H9 (cell line): ENCODE results near the gene TMEM240. TPM values are rescaled to one million over a fixed set of nuclear protein-coding genes. Genes with fewer than 3 reads are reported as not detected.
"Not testable (repeated sequence)": the region's sequence is repeated elsewhere in the genome, so short reads cannot be mapped to it uniquely, and the experiment has no call there.

ENCODE experiments used
- DNase-seq: peaks from one replicate; pipeline ENCODE4 v3.0.0-alpha.2; 2017
- H2AFZ ChIP-seq: one replicate; pipeline ENCODE4 v1.6.1; 2013; ENCODE audit warnings: mild to moderate bottlenecking, low read length, control low read depth, moderate library complexity
- H2AK5ac ChIP-seq: 2 replicates; pipeline ENCODE4 v1.6.1; 2013; ENCODE audit warnings: low read length, control low read depth, mixed read lengths; ENCODE audit not compliant: insufficient read length
- H2BK120ac ChIP-seq: one replicate; pipeline ENCODE4 v1.6.1; 2013; ENCODE audit warnings: low read depth, mild to moderate bottlenecking, low read length, control low read depth, inconsistent platforms; ENCODE audit not compliant: poor library complexity, severe bottlenecking
- H2BK12ac ChIP-seq: 2 replicates; pipeline ENCODE4 v1.6.1; 2013; ENCODE audit warnings: low read length, control low read depth, mixed read lengths, low read depth; ENCODE audit not compliant: insufficient read length
- H2BK15ac ChIP-seq: 2 replicates; pipeline ENCODE4 v1.6.1; 2013; ENCODE audit warnings: low read depth, low read length, control low read depth
- H2BK20ac ChIP-seq: one replicate; pipeline ENCODE4 v1.6.1; 2013; ENCODE audit warnings: low read depth, mild to moderate bottlenecking, low read length, control low read depth, inconsistent platforms; ENCODE audit not compliant: poor library complexity, severe bottlenecking
- H2BK5ac ChIP-seq: 2 replicates; pipeline ENCODE4 v1.6.1; 2013; ENCODE audit warnings: low read length, control low read depth, mixed read lengths; ENCODE audit not compliant: insufficient read length
- H3K14ac ChIP-seq: 2 replicates; pipeline ENCODE4 v1.6.1; 2013; ENCODE audit warnings: low read length, control low read depth; ENCODE audit not compliant: insufficient read depth
- H3K18ac ChIP-seq: 2 replicates; pipeline ENCODE4 v1.6.1; 2013; ENCODE audit warnings: low read depth, mild to moderate bottlenecking, mixed read lengths, low read length, control low read depth; ENCODE audit not compliant: insufficient read length
- H3K23ac ChIP-seq: 2 replicates; pipeline ENCODE4 v1.6.1; 2013; ENCODE audit warnings: low read length, control low read depth, mixed read lengths, low read depth; ENCODE audit not compliant: insufficient read length
- H3K23me2 ChIP-seq: 2 replicates; pipeline ENCODE4 v1.6.1; 2013; ENCODE audit warnings: low read depth, mild to moderate bottlenecking, mixed read lengths, low read length, control low read depth; ENCODE audit not compliant: insufficient read length, poor library complexity, severe bottlenecking
- H3K27ac ChIP-seq: 2 replicates; pipeline ENCODE4 v1.5.1; 2013; ENCODE audit warnings: low read length, control low read depth, mixed read lengths, low read depth; ENCODE audit not compliant: insufficient read length
- H3K27me3 ChIP-seq: 2 replicates; pipeline ENCODE4 v1.6.1; 2013; ENCODE audit warnings: low read length, control low read depth, inconsistent platforms; ENCODE audit not compliant: insufficient read depth
- H3K4ac ChIP-seq: 2 replicates; pipeline ENCODE4 v1.6.1; 2013; ENCODE audit warnings: low read depth, mild to moderate bottlenecking, control low read depth, inconsistent platforms, low read length, moderate library complexity
- H3K4me1 ChIP-seq: 2 replicates; pipeline ENCODE4 v1.6.1; 2013; ENCODE audit warnings: low read length, control low read depth, inconsistent platforms; ENCODE audit not compliant: insufficient read depth
- H3K4me2 ChIP-seq: 2 replicates; pipeline ENCODE4 v1.6.1; 2013; ENCODE audit warnings: low read length, control low read depth, mixed read lengths; ENCODE audit not compliant: insufficient read length, insufficient read depth
- H3K56ac ChIP-seq: 2 replicates; pipeline ENCODE4 v1.6.1; 2013; ENCODE audit warnings: low read depth, mild to moderate bottlenecking, mixed read lengths, low read length, control low read depth; ENCODE audit not compliant: insufficient read length
- H3K79me1 ChIP-seq: 2 replicates; pipeline ENCODE4 v1.6.1; 2013; ENCODE audit warnings: low read depth, mild to moderate bottlenecking, moderate library complexity, low read length, control low read depth, inconsistent platforms; ENCODE audit not compliant: insufficient read depth, poor library complexity, severe bottlenecking
- H3K79me2 ChIP-seq: 2 replicates; pipeline ENCODE4 v1.6.1; 2013; ENCODE audit warnings: low read length, control low read depth, inconsistent platforms; ENCODE audit not compliant: insufficient read depth
- H3K9ac ChIP-seq: 2 replicates; pipeline ENCODE4 v1.6.1; 2013; ENCODE audit warnings: low read length, control low read depth, mixed read lengths; ENCODE audit not compliant: insufficient read length; ENCODE audit errors: extremely low read depth
- H3K9me3 ChIP-seq: one replicate; pipeline ENCODE4 v1.6.1; 2013; ENCODE audit warnings: low read depth, low read length, inconsistent platforms; ENCODE audit not compliant: control insufficient read depth
- H3T11ph ChIP-seq: one replicate; pipeline ENCODE4 v1.6.1; 2013; ENCODE audit warnings: mild to moderate bottlenecking, low read length, control low read depth, inconsistent platforms
- H4K20me1 ChIP-seq: one replicate; pipeline ENCODE4 v1.6.1; 2013; ENCODE audit not compliant: control insufficient read depth, insufficient read length, insufficient read depth
- H4K5ac ChIP-seq: 2 replicates; pipeline ENCODE4 v1.6.1; 2013; ENCODE audit warnings: low read depth, mild to moderate bottlenecking, mixed read lengths, low read length, control low read depth; ENCODE audit not compliant: insufficient read length
- H4K8ac ChIP-seq: replicated peaks from 2 replicates; pipeline ENCODE4 v1.6.1; 2013; ENCODE audit warnings: low read length, control low read depth, mixed read lengths, low read depth; ENCODE audit not compliant: insufficient read length
- H4K91ac ChIP-seq: 2 replicates; pipeline ENCODE4 v1.6.1; 2013; ENCODE audit warnings: low read depth, mild to moderate bottlenecking, moderate library complexity, mixed read lengths, low read length, control low read depth; ENCODE audit not compliant: insufficient read length
- H3K27ac Mint-ChIP-seq, 3 experiments: 2 replicates in 2 of 3; 3 replicates in 1 of 3; pipeline ENCODE4 v1.8.0; 2020 to 2021; ENCODE audit warnings: mixed read lengths in 3 of 3, mild to moderate bottlenecking in 1 of 3, moderate library complexity in 1 of 3
- H3K27me3 Mint-ChIP-seq: 2 replicates; pipeline ENCODE4 v1.8.0; 2021; ENCODE audit warnings: low read depth, mild to moderate bottlenecking, moderate library complexity, mixed read lengths
- H3K36me3 Mint-ChIP-seq, 3 experiments: 2 replicates in 2 of 3; 3 replicates in 1 of 3; pipeline ENCODE4 v1.8.0; 2020 to 2021; ENCODE audit warnings: low read depth in 3 of 3, mixed read lengths in 3 of 3; ENCODE audit not compliant: insufficient read depth in 1 of 3
- H3K4me1 Mint-ChIP-seq, 2 experiments: 2 replicates each; pipeline ENCODE4 v1.8.0; 2020; ENCODE audit warnings: mixed read lengths in 2 of 2
- H3K4me3 Mint-ChIP-seq, 2 experiments: 2 replicates in 1 of 2; 3 replicates in 1 of 2; pipeline ENCODE4 v1.8.0; 2020 to 2021; ENCODE audit warnings: mild to moderate bottlenecking in 2 of 2, mixed read lengths in 2 of 2, moderate library complexity in 1 of 2
- H3K9me3 Mint-ChIP-seq, 2 experiments: 2 replicates in 1 of 2; 3 replicates in 1 of 2; pipeline ENCODE4 v1.8.0; 2020; ENCODE audit warnings: mild to moderate bottlenecking in 2 of 2, mixed read lengths in 2 of 2, moderate library complexity in 1 of 2
- CTCF ChIP-seq: fragments of 200-600 bp; sonication (generic); conservative IDR thresholded peaks from 3 replicates; pipeline ENCODE4 v1.8.0; 2021; ENCODE audit warnings: antibody characterized with exemption, mild to moderate bottlenecking
- WGBS: extraction: QIAGEN DNeasy Blood & Tissue Kit; methylation state at CpG from one replicate; pipeline ENCODE4 v1.1.7; 2013; ENCODE audit warnings: missing lambda C conversion rate, low lambda C conversion rate, mixed read lengths; ENCODE audit not compliant: insufficient read length; ENCODE audit errors: extremely low coverage; 5-methylcytosine and 5-hydroxymethylcytosine counted together
- total RNA-seq: library from RNA; stranded (reverse); gene quantifications from 2 replicates; pipeline ENCODE4 v1.2.1, GENCODE V29; 2021

The TMEM240 gene
- total RNA-seq, 1 experiment from 2014 or later = 8.7 TPM

- not testable (repeated sequence) for H4K8ac ChIP-seq, H4K5ac ChIP-seq, H3K79me1 ChIP-seq, H3K27me3 ChIP-seq, H3K4me2 ChIP-seq, H2BK20ac ChIP-seq, H2AFZ ChIP-seq, H2BK12ac ChIP-seq, H4K20me1 ChIP-seq, H3K79me2 ChIP-seq, H3K9me3 Mint-ChIP-seq, H3K9ac ChIP-seq, H3K4ac ChIP-seq, H3K36me3 Mint-ChIP-seq, H3K4me1 ChIP-seq, H3K27me3 Mint-ChIP-seq, H4K91ac ChIP-seq, H2BK120ac ChIP-seq, H3K9me3 ChIP-seq, H3K23ac ChIP-seq, H2BK15ac ChIP-seq, H2AK5ac ChIP-seq, H2BK5ac ChIP-seq, H3K56ac ChIP-seq, H3K27ac ChIP-seq, H3T11ph ChIP-seq, H3K23me2 ChIP-seq
- H3K18ac ChIP-seq = peak overlapping the region; percentile 83
- peak overlapping the region; percentile 93 to 97 (median 94) for H3K27ac Mint-ChIP-seq
- peak; percentile 76 for TF ChIP-seq CTCF
- WGBS = no CpG with 5 or more reads among the region's 16 CpGs
- peaks cover 5 to 10% of the 10 kb centered on the region in 2 experiments for H3K4me1 Mint-ChIP-seq
- H3K14ac ChIP-seq = 0 out of 2 replicates have a peak overlapping the region, but pooled peaks have one; percentile 68
- H3K4me3 Mint-ChIP-seq = peak overlapping the region; percentile 66 to 76
- peak; percentile 92 for DNase-seq
Observed at GRCh38 chr1:1504777-1505365, 35.6 kb downstream of the TMEM240 start.

- not testable (repeated sequence) for H3K27me3 Mint-ChIP-seq, H3K4ac ChIP-seq, H2BK15ac ChIP-seq, H2BK12ac ChIP-seq, H2BK5ac ChIP-seq, H3K4me2 ChIP-seq, H3K79me1 ChIP-seq, H4K5ac ChIP-seq, H3K9me3 ChIP-seq, H3T11ph ChIP-seq, DNase-seq, H3K14ac ChIP-seq, H4K91ac ChIP-seq, H3K27me3 ChIP-seq, H3K27ac ChIP-seq, H2AFZ ChIP-seq, H4K8ac ChIP-seq, H2BK20ac ChIP-seq, H3K23ac ChIP-seq, H3K27ac Mint-ChIP-seq, H3K18ac ChIP-seq, H3K9me3 Mint-ChIP-seq, H3K4me3 Mint-ChIP-seq, H4K20me1 ChIP-seq, H2BK120ac ChIP-seq, H3K4me1 ChIP-seq, H2AK5ac ChIP-seq, H3K9ac ChIP-seq, H3K79me2 ChIP-seq, H3K56ac ChIP-seq, H3K23me2 ChIP-seq, H3K4me1 Mint-ChIP-seq
- H3K36me3 Mint-ChIP-seq = peaks cover 24 to 39% (median 29%) of the 10 kb centered on the region in 3 experiments
- no CpG with 5 or more reads among the region's 18 CpGs for WGBS
Observed at GRCh38 chr1:1495461-1495975, 44.9 kb downstream of the TMEM240 start.
